Measurements from ENCODE around the gene FRMD4B.

- no peak for TF ChIP-seq POLR2A (IDR thresholded peaks at IDR 0.05; ENCODE audit: low read depth, low read length)
- no peak for TF ChIP-seq POLR2AphosphoS5 (IDR thresholded peaks at IDR 0.05; ENCODE audit: low read depth, low read length)
- TF ChIP-seq TAF1 (IDR thresholded peaks at IDR 0.05; ENCODE audit: low read depth, low read length) = no peak
- no peak for TF ChIP-seq POU2F2 (IDR thresholded peaks at IDR 0.05; ENCODE audit: low read depth, low read length)
- TF ChIP-seq SPI1 (IDR thresholded peaks at IDR 0.05; ENCODE audit: low read depth, low read length) = no peak
- no peak for TF ChIP-seq PAX5 (IDR thresholded peaks at IDR 0.05; ENCODE audit: insufficient read depth, low read length, severe bottlenecking)
Observed at GRCh38 chr3:69292185-69292584, 93.7 kb downstream of the FRMD4B start.
